ENCODE measurements around the gene PRR13. TPM values are rescaled to one million over a fixed set of nuclear protein-coding genes. Genes with fewer than 3 reads are reported as not detected.

PRR13 gene
- total and polyA plus RNA-seq, 2 donors (not counting 3 experiments of a cell fraction or from before 2014, with no cell fraction given): 68.9 to 139 TPM

DNA sequence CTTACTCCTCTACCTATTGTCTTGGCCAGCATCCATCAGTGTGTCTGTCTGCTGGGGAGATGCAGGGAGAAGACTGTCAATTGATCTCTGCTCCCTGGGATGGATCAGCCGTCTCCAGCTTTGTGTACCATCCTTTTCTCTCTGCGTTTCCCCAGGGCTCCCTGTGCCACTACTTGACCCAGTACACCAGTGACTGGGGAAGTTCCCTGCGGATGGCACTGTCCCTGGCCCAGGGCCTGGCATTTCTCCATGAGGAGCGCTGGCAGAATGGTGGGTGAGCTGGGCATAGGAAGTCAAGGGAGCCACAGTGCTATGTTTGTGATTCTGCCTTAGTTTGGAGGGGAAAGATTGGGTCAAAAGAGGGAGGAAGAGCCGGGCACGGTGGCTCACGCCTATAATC is 12.8 kb upstream of the PRR13 start:
- no peaks in the 10 kb centered on the region for H3K27me3 ChIP-seq (ENCODE audit: control insufficient read depth in 2 of 2, insufficient read depth in 2 of 2, low read length in 2 of 2)
- no peak overlapping the region for H3K4me2 ChIP-seq (ENCODE audit: insufficient read depth, low read length)
- ChIA-PET CTCF (interaction anchor here (1.6 to 3.3 kb wide), 3 partner anchors 8 to 84 kb away, joined by 4 to 35 read pairs (median 4); no protein-coding TSS in a partner anchor), POLR2A (no interaction called here)
- no peaks in the 10 kb centered on the region for H3K9me3 ChIP-seq (replicated peaks; ENCODE audit: control insufficient read depth, insufficient read depth, low read length)
- intact Hi-C loops (cut with micrococcal nuclease) (no loop called here), dilution Hi-C loops (cut with MboI; ENCODE audit: extremely low pct_ligation_motif_present, low sequenced_read_pairs) (no loop called here)
- DNase-seq (ENCODE audit: low read depth, low spot score): no peak
- H3K9me1 ChIP-seq (replicated peaks; ENCODE audit: control insufficient read depth, extremely low read depth, insufficient read depth, low read length): no peaks in the 10 kb centered on the region
- H4K20me1 ChIP-seq (replicated peaks; ENCODE audit: control insufficient read depth, extremely low read depth, insufficient read depth, low read length): no peaks in the 10 kb centered on the region
- TF ChIP-seq, protein P1, sequence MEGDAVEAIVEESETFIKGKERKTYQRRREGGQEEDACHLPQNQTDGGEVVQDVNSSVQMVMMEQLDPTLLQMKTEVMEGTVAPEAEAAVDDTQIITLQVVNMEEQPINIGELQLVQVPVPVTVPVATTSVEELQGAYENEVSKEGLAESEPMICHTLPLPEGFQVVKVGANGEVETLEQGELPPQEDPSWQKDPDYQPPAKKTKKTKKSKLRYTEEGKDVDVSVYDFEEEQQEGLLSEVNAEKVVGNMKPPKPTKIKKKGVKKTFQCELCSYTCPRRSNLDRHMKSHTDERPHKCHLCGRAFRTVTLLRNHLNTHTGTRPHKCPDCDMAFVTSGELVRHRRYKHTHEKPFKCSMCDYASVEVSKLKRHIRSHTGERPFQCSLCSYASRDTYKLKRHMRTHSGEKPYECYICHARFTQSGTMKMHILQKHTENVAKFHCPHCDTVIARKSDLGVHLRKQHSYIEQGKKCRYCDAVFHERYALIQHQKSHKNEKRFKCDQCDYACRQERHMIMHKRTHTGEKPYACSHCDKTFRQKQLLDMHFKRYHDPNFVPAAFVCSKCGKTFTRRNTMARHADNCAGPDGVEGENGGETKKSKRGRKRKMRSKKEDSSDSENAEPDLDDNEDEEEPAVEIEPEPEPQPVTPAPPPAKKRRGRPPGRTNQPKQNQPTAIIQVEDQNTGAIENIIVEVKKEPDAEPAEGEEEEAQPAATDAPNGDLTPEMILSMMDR (IDR thresholded peaks at IDR 0.05; ENCODE audit: extremely low read depth in 1 of 2, insufficient read depth in 1 of 2, low read depth in 1 of 2, low read length in 2 of 2): no peak
- TF ChIP-seq POLR2AphosphoS5 (IDR thresholded peaks at IDR 0.05; ENCODE audit: insufficient read depth, low read depth, low read length) (no peak), MYC (IDR thresholded peaks at IDR 0.05; ENCODE audit: low read depth, low read length) (no peak), FOS (IDR thresholded peaks at IDR 0.05; ENCODE audit: borderline replicate concordance, insufficient read depth, low read length) (no peak), POLR2A (IDR thresholded peaks at IDR 0.05; ENCODE audit: low read depth, low read length) (no peak), GATA2 (IDR thresholded peaks at IDR 0.05; ENCODE audit: insufficient read depth, insufficient read length, low read depth, low read length) (no peak), EZH2 (IDR thresholded peaks at IDR 0.05; ENCODE audit: borderline replicate concordance, low read depth, low read length, severe bottlenecking) (no peak), JUN (IDR thresholded peaks at IDR 0.05; ENCODE audit: borderline replicate concordance, insufficient read depth, insufficient read length, low read depth) (no peak)
- TF ChIP-seq, protein P2, sequence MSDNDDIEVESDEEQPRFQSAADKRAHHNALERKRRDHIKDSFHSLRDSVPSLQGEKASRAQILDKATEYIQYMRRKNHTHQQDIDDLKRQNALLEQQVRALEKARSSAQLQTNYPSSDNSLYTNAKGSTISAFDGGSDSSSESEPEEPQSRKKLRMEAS (IDR thresholded peaks at IDR 0.05; ENCODE audit: insufficient read depth, insufficient read length): no peak
- H3K4me1 ChIP-seq (ENCODE audit: control insufficient read depth, extremely low read depth, insufficient read depth, low read length): no peaks in the 10 kb centered on the region
- no peak overlapping the region for H3K9ac ChIP-seq (replicated peaks; ENCODE audit: extremely low read depth, insufficient read depth, low read length)
- no peaks in the 10 kb centered on the region for H3K36me3 ChIP-seq (ENCODE audit: control insufficient read depth in 2 of 2, extremely low read depth in 1 of 2, insufficient read depth in 2 of 2, low read length in 2 of 2)
- no peak overlapping the region for H2AFZ ChIP-seq (ENCODE audit: low read depth, low read length)
- no peaks in the 10 kb centered on the region for H3K79me2 ChIP-seq (ENCODE audit: control insufficient read depth, insufficient read depth, low read length)
- FAIRE-seq: no peak
- no peak overlapping the region for H3K4me3 ChIP-seq (replicated peaks in 1 of 3; ENCODE audit: insufficient read depth in 1 of 3, low read depth in 1 of 3, low read length in 3 of 3)
- BruUV-seq (replicated peaks): no TSS peak
- H3K27ac ChIP-seq (ENCODE audit: insufficient read depth, low read depth, low read length): no peak overlapping the region
